NT2/D1 (cell line): ENCODE data around the gene TM2D3.

Experiments used
- DNase-seq: peaks from one replicate; pipeline ENCODE4 v3.0.0-alpha.2; 2011; ENCODE audit warnings: low read depth, low spot score
- H3K27me3 ChIP-seq: 2 replicates; pipeline ENCODE4 v1.6.0; 2011; ENCODE audit warnings: mild to moderate bottlenecking; ENCODE audit not compliant: insufficient read length, insufficient read depth
- H3K36me3 ChIP-seq: 2 replicates; pipeline ENCODE4 v1.6.1; 2011; ENCODE audit warnings: mild to moderate bottlenecking, low read length, mixed read lengths; ENCODE audit not compliant: insufficient read depth, insufficient read length
- H3K4me1 ChIP-seq: 2 replicates; pipeline ENCODE4 v1.5.1; 2011; ENCODE audit not compliant: insufficient read depth, insufficient read length
- H3K4me3 ChIP-seq: 2 replicates; pipeline ENCODE4 v1.5.1; 2011; ENCODE audit warnings: low read depth; ENCODE audit not compliant: insufficient read length
- H3K9ac ChIP-seq: 2 replicates; pipeline ENCODE4 v1.6.0; 2011; ENCODE audit warnings: low read depth; ENCODE audit not compliant: insufficient read length
- H3K9me3 ChIP-seq: 2 replicates; pipeline ENCODE4 v1.5.1; 2011; ENCODE audit warnings: mild to moderate bottlenecking, low read length; ENCODE audit not compliant: insufficient read depth
- SUZ12 ChIP-seq: IDR thresholded peaks from 2 replicates; pipeline ENCODE4 v1.6.1; 2011; ENCODE audit not compliant: insufficient read length, insufficient read depth; ENCODE audit errors: extremely low read depth
- YY1 ChIP-seq: IDR thresholded peaks from 2 replicates; pipeline ENCODE4 v1.6.1; 2011; ENCODE audit not compliant: insufficient read length, insufficient read depth
- ZNF274 ChIP-seq: IDR thresholded peaks from 2 replicates; pipeline ENCODE4 v1.6.1; 2011; ENCODE audit warnings: mild to moderate bottlenecking, low read depth, low read length

TM2D3 gene

DNA sequence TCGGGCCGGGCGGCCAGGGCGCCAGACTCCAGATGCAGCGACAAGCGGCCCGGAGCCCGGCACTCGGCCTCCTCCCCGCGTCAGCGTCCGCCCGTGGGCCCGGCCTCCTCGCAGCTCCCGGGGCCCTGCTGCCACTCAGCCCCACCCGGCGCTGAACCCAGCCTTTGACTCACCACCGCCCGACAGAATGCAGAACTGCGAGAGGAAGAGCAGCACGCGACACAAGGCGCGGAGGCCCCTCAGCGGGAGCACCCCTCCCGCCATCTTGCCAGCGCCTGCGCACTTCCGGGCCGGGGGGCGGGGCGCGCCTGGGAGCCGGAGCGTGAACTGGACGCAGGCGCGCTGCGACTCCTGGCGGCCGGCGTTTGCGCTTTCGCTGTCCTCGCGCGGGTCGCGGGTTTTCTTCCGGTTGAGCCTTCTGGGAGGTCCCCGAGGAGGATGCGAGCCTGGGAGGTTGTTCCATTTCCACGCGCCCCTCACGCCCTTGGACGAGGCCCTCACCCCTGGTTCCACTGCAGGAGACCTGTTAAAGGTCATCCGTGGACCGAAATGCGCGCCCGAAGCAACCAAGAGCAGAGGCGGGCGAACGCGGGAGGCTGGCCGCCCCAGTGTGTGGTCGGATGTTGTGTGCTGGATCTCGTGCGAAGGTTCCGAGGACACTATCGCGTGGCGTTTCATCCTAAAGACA lies at the start of gene TM2D3:
Gene TM2D3, minus strand, starts transcription at position 284 of the 688 bp plus-strand sequence. Its CDS starts 20 bp downstream, at position 264.
- Histone ChIP-seq H3K9me3 (peaks cover 28% of the 10 kb centered on the region; the same call in 1 of the 2 replicates), H3K27me3 (no peaks in the 10 kb centered on the region)
- TF ChIP-seq YY1 (peak; percentile 65), ZNF274 (no peak), SUZ12 (no peak)

GRCh38 chr15:101698314-101698713 lies 46.1 kb upstream of the TM2D3 start:
- no peak for TF ChIP-seq YY1
- no peak for TF ChIP-seq SUZ12
- no peak for TF ChIP-seq ZNF274
- H3K36me3 ChIP-seq: peaks cover 65% of the 10 kb centered on the region
- H3K9me3 ChIP-seq: no peaks in the 10 kb centered on the region
- no peaks in the 10 kb centered on the region for H3K27me3 ChIP-seq
- no peak for DNase-seq
- H3K4me3 ChIP-seq: no peak overlapping the region
- H3K9ac ChIP-seq: no peak overlapping the region
- no peaks in the 10 kb centered on the region for H3K4me1 ChIP-seq

More for the DNA sequence above, at the start of gene TM2D3:
- no peaks in the 10 kb centered on the region for H3K4me1 ChIP-seq
- peaks cover 49% of the 10 kb centered on the region for H3K36me3 ChIP-seq
- peak within 1 kb of the TSS; percentile 87 for H3K4me3 ChIP-seq
- peak; percentile 83 for DNase-seq
- H3K9ac ChIP-seq: peak within 1 kb of the TSS; percentile 94

DNA sequence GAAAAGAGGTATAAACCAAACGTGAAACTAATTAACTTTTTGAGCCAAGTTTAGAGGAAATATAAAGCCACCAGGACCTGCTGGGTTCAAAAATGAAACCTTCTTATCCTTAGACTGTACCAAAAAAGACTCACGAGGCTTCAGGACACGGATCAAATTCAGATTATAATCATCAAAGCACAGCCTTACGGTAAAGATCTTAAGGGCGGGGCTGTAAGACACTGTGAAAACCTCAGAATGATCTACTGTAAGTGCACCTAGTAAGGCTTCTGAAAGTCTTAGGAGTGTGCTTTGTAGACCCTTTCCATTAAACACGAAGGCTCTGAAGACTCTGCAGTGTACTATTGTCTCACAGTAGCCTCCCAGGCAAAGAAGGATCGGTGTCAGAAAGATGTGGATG lies 45.3 kb upstream of the TM2D3 start:
- TF ChIP-seq ZNF274 (no peak), YY1 (no peak), SUZ12 (no peak)
- DNase-seq: no peak
- H3K36me3 ChIP-seq: peaks cover 64% of the 10 kb centered on the region

GRCh38 chr15:101696829-101697228 lies 44.6 kb upstream of the TM2D3 start:
- TF ChIP-seq SUZ12 (no peak), YY1 (no peak), ZNF274 (no peak)
- H3K36me3 ChIP-seq: peaks cover 62% of the 10 kb centered on the region
- no peaks in the 10 kb centered on the region for H3K9me3 ChIP-seq
- no peak overlapping the region for H3K9ac ChIP-seq
- H3K4me1 ChIP-seq: no peaks in the 10 kb centered on the region
- H3K27me3 ChIP-seq: no peaks in the 10 kb centered on the region
- no peak for DNase-seq
- no peak overlapping the region for H3K4me3 ChIP-seq

More for the DNA sequence above, 45.3 kb upstream of the TM2D3 start:
- H3K9ac ChIP-seq: no peak overlapping the region
- H3K4me1 ChIP-seq: no peaks in the 10 kb centered on the region
- no peak overlapping the region for H3K4me3 ChIP-seq
- H3K9me3 ChIP-seq: no peaks in the 10 kb centered on the region
- no peaks in the 10 kb centered on the region for H3K27me3 ChIP-seq

GRCh38 chr15:101694261-101694660 lies 42.1 kb upstream of the TM2D3 start:
- Histone ChIP-seq H3K9me3 (no peaks in the 10 kb centered on the region), H3K4me1 (no peaks in the 10 kb centered on the region), H3K9ac (no peak overlapping the region), H3K27me3 (no peaks in the 10 kb centered on the region), H3K4me3 (no peak overlapping the region), H3K36me3 (peaks cover 51% of the 10 kb centered on the region)
- no peak for DNase-seq
- no peak for TF ChIP-seq SUZ12
- TF ChIP-seq ZNF274: no peak
- TF ChIP-seq YY1: no peak

- Histone ChIP-seq H3K36me3 (peaks cover 49% of the 10 kb centered on the region), H3K27me3 (no peaks in the 10 kb centered on the region), H3K9ac (no peak overlapping the region), H3K4me1 (no peaks in the 10 kb centered on the region), H3K9me3 (no peaks in the 10 kb centered on the region), H3K4me3 (no peak overlapping the region)
- DNase-seq: no peak
- TF ChIP-seq YY1 (no peak), SUZ12 (no peak)
These were observed 40.8 kb upstream of the TM2D3 start for GRCh38 chr15:101692801-101693598.

GRCh38 chr15:101689901-101690300 lies 37.7 kb upstream of the TM2D3 start:
- H3K9ac ChIP-seq: no peak overlapping the region
- no peaks in the 10 kb centered on the region for H3K4me1 ChIP-seq
- H3K9me3 ChIP-seq: no peaks in the 10 kb centered on the region
- no peak for TF ChIP-seq YY1
- no peaks in the 10 kb centered on the region for H3K27me3 ChIP-seq
- DNase-seq: no peak
- peaks cover 37% of the 10 kb centered on the region for H3K36me3 ChIP-seq
- no peak overlapping the region for H3K4me3 ChIP-seq
